ENCODE data around the gene MYRFL. TPM values are rescaled to one million over a fixed set of nuclear protein-coding genes. Genes with fewer than 3 reads are reported as not detected.

Gene MYRFL
- total and polyA plus RNA-seq, 8 donors = 0.06 to 2.3 (median 0.43) TPM

DNA sequence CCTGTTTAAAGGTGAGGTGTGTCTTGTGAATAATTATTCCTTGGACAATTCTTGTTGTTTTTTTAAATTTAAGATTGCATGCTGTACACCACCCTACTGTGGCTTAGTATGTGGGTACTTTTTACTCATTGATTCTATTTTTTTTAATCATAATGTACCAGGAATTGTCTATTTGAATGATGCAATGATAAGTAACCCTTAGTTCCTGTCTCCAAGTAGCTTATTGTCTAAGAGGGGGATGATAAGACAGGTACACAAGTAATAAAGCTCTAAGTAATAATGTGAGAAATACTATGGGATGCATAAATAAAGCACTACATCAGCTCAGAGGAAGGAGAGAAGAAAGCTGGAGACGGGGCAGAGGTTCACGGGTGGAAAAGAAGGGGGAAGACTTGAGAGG lies 90.9 kb downstream of the MYRFL start:
- H3K27me3 ChIP-seq = no peaks in the 10 kb centered on the region
- TF ChIP-seq, protein P1, sequence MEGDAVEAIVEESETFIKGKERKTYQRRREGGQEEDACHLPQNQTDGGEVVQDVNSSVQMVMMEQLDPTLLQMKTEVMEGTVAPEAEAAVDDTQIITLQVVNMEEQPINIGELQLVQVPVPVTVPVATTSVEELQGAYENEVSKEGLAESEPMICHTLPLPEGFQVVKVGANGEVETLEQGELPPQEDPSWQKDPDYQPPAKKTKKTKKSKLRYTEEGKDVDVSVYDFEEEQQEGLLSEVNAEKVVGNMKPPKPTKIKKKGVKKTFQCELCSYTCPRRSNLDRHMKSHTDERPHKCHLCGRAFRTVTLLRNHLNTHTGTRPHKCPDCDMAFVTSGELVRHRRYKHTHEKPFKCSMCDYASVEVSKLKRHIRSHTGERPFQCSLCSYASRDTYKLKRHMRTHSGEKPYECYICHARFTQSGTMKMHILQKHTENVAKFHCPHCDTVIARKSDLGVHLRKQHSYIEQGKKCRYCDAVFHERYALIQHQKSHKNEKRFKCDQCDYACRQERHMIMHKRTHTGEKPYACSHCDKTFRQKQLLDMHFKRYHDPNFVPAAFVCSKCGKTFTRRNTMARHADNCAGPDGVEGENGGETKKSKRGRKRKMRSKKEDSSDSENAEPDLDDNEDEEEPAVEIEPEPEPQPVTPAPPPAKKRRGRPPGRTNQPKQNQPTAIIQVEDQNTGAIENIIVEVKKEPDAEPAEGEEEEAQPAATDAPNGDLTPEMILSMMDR (IDR thresholded peaks at IDR 0.05) = no peak
- ATAC-seq (no peak), FAIRE-seq (no peak), DNase-seq (no peak)
- no peaks in the 10 kb centered on the region for H3K4me1 ChIP-seq
- 73 to 93% methylated on average over 2 of the region's 2 CpGs for WGBS, 2 donors
- no peaks in the 10 kb centered on the region for H3K36me3 ChIP-seq
- H3K9me3 ChIP-seq = no peaks in the 10 kb centered on the region
- intact Hi-C loops (cut with DNase I) = no loop called here
- no peak overlapping the region for H3K4me3 ChIP-seq
- H3K27ac ChIP-seq = no peak overlapping the region

DNA sequence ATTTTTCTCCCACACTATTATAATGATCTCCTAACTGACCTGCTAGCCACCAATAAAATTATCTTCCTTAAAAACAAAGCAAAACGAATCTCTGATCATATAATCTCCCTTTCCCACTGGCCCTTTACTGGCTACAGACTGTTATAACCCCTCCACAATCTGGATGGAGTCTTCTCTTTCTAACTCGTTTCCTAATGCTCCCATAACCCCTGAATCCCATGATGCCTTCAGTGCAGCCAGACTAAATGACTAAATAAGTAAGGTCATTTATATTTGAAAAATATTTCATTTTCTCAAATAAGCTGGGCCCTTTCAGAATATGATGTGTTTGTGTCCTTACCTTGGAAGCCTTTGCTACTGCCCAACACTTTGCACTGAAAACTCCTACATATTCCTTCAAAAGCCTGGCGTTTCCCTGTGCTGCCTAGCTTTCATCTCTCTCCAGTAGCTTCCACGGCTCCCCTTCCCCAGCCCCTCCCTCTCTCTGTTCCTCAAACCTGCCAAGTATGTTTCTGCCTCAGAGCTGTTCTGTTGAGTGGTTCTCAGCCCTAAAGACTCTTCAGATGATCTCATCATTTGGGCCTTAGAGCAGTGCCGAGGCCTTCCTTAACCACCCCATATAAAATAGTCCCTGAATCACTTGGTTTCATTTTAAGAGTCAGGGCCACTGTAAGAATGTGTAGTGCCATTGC lies 91.7 kb downstream of the MYRFL start:
- FAIRE-seq (no peak), DNase-seq (no peak), ATAC-seq (peak in 2 of 4 donors; percentile 23 to 36)
- H3K27ac ChIP-seq = no peak overlapping the region
- H3K36me3 ChIP-seq = no peaks in the 10 kb centered on the region
- no peak overlapping the region for H3K4me3 ChIP-seq
- TF ChIP-seq, protein P1 (IDR thresholded peaks at IDR 0.05) = no peak
- 45 to 48% methylated on average over 5 of the region's 5 CpGs for WGBS, 2 donors
- intact Hi-C loops (cut with DNase I) = no loop called here
- H3K4me1 ChIP-seq = no peaks in the 10 kb centered on the region
- no peaks in the 10 kb centered on the region for H3K9me3 ChIP-seq
- no peaks in the 10 kb centered on the region for H3K27me3 ChIP-seq

DNA sequence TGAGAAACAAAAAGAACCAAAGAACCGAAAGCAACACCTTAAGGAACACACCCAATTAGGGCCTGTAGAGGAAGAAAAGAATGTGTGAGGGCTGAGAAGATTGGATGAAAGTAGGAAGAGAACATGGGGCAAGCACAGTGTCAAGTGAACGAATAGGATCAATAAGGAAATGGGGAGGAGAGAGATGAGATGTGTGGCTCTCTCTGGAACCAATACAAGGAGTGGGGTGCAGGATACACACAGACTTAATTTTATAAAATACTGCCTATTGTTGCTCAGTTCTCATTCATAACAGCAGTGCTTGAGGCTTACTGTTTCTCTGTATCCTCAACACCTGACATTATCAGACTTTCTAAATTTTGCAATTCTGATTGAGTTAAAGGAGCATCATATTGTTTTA lies 93.3 kb downstream of the MYRFL start:
- TF ChIP-seq, protein P1 (IDR thresholded peaks at IDR 0.05) = no peak
- Histone ChIP-seq H3K9me3 (no peaks in the 10 kb centered on the region), H3K4me1 (no peaks in the 10 kb centered on the region), H3K27me3 (no peaks in the 10 kb centered on the region), H3K36me3 (no peaks in the 10 kb centered on the region), H3K27ac (no peak overlapping the region), H3K4me3 (no peak overlapping the region)
- intact Hi-C loops (cut with DNase I) = no loop called here
- DNase-seq (no peak), ATAC-seq (no peak), FAIRE-seq (no peak)
- WGBS, 2 donors = 61 to 67% methylated on average over 2 of the region's 2 CpGs

DNA sequence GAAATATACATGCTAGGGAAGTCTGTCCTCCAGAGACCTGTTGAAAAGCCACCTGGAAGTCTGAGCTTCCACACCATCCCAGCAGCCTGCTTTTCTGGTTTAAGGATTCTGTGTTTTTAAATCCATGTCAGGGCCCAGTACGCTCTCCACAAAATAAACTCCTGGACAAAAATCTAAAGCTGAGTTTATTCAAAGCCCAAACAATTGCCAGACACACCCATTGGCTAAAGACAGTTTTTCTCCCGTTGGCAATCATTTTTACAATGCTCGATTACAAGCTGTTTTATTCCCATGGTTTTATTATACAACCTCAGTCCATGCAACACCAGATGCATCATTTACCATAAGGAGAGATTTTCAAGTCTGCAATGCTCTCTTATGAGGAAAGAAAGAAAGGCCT lies 94.5 kb downstream of the MYRFL start:
- Histone ChIP-seq H3K4me3 (no peak overlapping the region), H3K9me3 (no peaks in the 10 kb centered on the region), H3K4me1 (no peaks in the 10 kb centered on the region), H3K27me3 (no peaks in the 10 kb centered on the region), H3K36me3 (no peaks in the 10 kb centered on the region), H3K27ac (no peak overlapping the region)
- FAIRE-seq (no peak), DNase-seq (no peak), ATAC-seq (no peak)
- 55 to 68% methylated on average over 3 of the region's 3 CpGs for WGBS, 2 donors
- TF ChIP-seq, protein P1 (IDR thresholded peaks at IDR 0.05) = no peak
- intact Hi-C loops (cut with DNase I) = no loop called here

DNA sequence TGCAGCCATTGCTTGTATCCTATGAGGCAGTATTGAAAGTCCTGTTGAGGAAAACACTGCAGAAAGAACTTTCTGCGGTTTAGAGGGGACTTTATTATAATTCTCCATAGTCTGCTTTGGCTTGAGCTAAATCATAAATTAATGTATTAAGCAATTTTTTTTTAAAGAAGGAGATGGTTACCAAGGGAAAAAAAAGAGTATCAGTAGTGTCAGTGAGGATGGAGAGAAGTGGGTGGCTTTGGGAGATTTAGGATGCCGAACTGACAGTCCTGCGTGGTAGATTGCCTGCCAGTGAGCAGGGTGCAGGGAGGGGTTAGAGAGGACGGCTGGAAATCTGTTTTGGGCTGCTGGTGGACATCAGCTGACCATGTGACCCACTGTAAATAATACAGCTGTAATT lies 96.8 kb downstream of the MYRFL start:
- ATAC-seq = no peak
- TF ChIP-seq, protein P1 (IDR thresholded peaks at IDR 0.05) = no peak
- no peak overlapping the region for H3K27ac ChIP-seq
- intact Hi-C loops (cut with DNase I) = no loop called here
- no peak for DNase-seq
- no peak overlapping the region for H3K4me3 ChIP-seq
- FAIRE-seq = no peak
- no peaks in the 10 kb centered on the region for H3K27me3 ChIP-seq
- no peaks in the 10 kb centered on the region for H3K36me3 ChIP-seq
- WGBS, 2 donors = 55 to 56% methylated on average over 4 of the region's 4 CpGs
- H3K9me3 ChIP-seq = no peaks in the 10 kb centered on the region
- no peaks in the 10 kb centered on the region for H3K4me1 ChIP-seq
